Stimulated activated CD4-positive, alpha-beta T cell treated with anti-CD3 and anti-CD28 coated beads, TNF-alpha, amount 100 ng/mL, for 24 hours (primary cell): ENCODE data around the gene TMEM176B.

ENCODE experiments used
- DNase-seq, 3 experiments: peaks; one replicate each; pipeline ENCODE4 v3.0.0-alpha.2; 2020; ENCODE audit warnings: low read depth in 3 of 3

TMEM176B gene

DNA sequence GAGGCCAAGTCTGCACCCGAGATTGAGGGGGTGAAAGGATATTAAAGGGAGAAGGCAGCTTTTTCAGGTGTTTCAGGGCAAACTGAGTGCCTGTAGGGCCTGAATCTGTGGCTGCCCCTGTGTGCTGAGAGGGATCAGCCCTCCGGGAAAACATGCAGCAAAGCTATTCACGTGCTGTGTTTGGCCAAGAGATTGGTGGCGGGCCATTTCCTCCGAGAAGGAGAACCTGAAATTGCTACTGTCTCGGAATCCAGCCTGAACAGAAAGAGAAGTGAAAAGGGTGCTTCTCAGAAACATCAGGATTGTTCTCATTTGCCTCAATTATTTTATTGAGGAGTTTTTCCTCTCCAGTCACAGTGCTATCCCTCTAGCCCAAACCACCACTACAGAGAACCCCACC is 46.9 kb downstream of the TMEM176B start:
- DNase-seq: no peak

DNA sequence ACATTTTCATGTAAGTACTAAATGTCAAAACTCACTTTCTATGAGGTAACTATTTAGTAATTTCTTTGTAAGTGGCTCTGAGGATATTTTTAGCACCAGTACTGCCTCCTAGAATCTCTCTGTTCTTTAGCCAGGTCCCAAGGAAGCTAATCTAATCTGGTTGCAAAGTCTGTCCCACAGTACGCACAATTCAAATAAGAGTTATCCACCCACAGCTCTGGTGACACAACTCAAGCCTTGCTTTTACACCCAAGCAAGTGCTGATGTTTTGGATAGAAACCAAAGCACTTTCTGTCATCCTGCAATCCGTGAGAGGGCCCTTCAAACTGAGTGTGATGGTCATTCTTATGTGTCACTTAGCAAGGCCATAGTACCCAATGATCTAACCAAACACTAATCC is 48.5 kb downstream of the TMEM176B start:
- DNase-seq: no peak

DNA sequence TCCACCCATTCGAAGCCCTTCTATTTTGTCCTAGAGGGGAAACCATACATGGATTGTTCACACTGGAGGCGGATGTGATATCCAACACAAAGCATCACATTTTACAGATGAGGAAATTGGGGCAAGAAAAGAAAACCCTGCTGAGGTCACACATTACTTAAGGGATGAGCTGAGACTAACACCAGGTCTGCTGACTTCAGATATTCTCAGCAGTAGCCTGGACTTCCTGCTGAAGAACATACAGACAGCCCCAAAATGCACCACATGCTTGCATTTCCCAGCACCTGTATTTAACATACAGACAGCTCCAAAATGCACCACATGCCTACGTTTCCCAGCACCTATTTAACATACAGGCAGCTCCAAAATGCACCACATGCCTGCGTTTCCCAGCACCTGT is 51.8 kb downstream of the TMEM176B start:
- no peak for DNase-seq

DNA sequence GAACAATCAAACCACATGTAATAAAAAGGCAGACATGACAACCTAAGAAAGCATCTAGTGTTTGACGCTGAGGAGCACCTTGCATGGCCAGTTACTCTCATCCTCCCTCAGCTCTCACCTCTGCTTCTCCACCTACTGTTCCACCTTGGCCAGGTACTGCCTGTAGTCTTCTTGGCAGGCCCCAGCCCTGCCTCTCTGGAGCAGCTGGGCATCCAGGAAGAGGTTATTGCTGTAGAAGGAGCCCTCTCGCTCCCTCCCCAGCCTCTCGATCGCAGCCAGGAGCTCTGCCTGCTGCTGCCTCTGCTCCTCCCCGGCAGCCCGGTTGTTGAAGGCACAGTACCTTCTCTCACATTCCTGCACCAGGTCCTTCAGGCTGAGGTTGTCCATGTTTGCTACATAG is 53.2 kb downstream of the TMEM176B start:
- no peak for DNase-seq

DNA sequence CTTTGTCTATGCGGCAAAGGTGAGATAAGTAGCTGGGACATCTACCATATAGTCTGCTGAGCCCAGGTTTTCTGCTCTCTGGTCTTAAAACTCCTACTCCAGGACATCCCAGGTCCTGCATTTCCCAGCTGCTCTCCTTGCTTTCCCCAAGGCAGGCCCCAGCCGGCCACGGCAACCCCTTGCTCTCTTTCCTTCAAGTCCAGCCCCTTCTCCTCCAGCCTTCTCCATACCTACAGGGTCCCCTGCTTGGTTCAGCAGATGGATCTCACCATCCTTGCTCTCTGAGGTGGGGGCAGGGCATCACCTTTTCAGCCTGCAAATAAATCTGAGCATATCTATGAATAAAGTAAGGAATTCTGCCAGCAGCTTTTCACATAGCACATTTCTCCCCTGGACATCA is 54.3 kb downstream of the TMEM176B start:
- DNase-seq: no peak

DNA sequence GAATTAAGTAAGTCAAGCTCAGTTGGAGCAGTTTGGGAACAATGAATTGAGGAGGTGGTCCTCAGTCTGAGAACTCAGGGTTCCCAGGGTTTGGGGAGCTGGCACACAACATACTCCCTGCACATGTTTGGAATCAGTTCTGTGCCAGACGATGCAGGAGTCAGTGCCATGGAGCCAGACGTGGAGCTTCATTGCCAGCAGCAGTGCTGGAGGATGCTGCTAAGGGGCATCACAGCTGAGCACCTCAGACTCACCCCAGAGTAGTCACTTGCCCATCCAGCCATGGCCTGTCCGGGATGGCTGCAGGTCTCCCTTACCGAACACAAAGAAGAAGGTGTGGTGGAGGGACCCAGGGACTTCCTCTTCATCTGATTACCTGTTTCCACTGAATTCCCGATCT is 55.1 kb downstream of the TMEM176B start:
- no peak for DNase-seq

DNA sequence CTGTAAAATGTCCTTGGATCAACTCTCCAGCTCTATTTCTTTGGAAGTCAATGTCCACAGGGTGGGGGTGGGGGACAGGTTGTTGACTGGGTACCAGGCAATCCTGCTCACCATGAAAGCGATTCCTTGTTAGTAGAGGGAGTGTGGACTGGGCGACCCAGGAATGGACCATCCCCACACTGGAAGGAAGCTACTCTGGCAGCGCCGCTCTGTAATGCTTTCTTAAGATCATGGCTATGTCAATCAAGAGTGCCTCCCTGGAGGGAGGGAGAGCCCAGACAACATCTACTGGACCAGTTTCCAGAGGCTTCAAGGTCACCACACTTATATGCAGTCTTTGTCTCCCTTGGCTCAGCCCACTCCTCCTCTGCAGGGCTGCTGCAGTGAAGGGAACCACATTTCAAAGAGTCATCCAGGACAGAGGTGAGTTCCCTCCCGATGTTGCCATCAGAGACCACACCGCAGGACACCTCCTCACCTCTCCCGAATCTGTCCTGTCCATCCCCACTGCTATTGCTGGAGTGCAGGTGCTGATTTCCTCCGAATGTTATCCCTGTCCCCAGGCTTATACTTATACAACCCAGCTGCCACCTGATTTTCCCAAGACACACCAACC is 56.0 kb downstream of the TMEM176B start:
- DNase-seq: no peak

DNA sequence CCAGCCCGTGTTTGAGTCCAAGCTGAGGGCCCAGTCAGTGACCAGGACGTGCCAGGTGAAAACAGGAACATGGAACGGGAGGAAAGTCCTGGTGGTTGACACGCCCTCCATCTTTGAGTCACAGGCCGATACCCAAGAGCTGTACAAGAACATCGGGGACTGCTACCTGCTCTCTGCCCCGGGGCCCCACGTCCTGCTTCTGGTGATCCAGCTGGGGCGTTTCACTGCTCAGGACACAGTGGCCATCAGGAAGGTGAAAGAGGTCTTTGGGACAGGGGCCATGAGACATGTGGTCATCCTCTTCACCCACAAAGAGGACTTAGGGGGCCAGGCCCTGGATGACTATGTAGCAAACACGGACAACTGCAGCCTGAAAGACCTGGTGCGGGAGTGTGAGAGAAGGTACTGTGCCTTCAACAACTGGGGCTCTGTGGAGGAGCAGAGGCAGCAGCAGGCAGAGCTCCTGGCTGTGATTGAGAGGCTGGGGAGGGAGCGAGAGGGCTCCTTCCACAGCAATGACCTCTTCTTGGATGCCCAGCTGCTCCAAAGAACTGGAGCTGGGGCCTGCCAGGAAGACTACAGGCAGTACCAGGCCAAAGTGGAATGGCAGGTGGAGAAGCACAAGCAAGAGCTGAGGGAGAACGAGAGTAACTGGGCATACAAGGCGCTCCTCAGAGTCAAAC is 57.7 kb downstream of the TMEM176B start:
- DNase-seq: no peak
